ENCODE results near the gene NBAS. TPM values are rescaled to one million over a fixed set of nuclear protein-coding genes. Genes with fewer than 3 reads are reported as not detected.

The NBAS gene
- total RNA-seq, 1 donor from 2014 or later = 29.7 TPM

DNA sequence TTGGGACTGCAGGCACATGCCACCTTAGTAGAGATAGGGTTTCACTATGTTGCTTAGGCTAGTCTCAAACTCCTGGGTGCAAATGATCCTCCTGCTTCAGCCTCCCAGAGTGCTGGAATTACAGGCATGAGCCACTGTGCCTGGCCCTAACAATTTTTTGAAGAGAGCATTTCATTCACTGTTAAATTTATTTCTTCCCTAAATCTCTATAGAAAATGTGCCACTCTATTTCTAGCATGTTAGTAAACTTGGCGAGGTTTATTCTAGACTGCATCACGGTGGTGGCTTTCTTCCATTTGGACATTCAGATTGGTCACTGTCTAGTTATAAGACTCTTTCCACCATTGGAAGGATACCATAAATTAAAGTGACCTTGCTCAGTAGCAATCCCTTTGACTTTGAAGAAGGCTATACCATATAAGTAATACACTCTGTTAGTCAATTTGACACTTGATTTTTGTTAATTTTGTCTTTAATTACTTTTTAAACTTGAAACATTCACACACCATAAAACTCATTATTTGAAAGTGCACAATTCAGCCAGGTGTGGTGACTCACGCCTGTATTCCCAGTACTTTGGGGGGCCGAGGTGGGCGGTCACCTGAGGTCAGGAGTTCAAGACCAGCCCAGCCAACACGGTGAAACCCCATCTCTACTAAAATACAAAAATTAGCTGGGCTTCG, 46.7 kb upstream of the NBAS start:
- no peak overlapping the region for H3K4me3 ChIP-seq
- no peak for DNase-seq (ENCODE audit: extremely low spot score in 2 of 2)
- no peaks in the 10 kb centered on the region for H3K27me3 ChIP-seq
- TF ChIP-seq POLR2A (IDR thresholded peaks at IDR 0.05) (no peak), POLR2AphosphoS5 (IDR thresholded peaks at IDR 0.05; ENCODE audit: insufficient read depth in 1 of 2, low read depth in 1 of 2) (no peak)
- TF ChIP-seq, protein P1, sequence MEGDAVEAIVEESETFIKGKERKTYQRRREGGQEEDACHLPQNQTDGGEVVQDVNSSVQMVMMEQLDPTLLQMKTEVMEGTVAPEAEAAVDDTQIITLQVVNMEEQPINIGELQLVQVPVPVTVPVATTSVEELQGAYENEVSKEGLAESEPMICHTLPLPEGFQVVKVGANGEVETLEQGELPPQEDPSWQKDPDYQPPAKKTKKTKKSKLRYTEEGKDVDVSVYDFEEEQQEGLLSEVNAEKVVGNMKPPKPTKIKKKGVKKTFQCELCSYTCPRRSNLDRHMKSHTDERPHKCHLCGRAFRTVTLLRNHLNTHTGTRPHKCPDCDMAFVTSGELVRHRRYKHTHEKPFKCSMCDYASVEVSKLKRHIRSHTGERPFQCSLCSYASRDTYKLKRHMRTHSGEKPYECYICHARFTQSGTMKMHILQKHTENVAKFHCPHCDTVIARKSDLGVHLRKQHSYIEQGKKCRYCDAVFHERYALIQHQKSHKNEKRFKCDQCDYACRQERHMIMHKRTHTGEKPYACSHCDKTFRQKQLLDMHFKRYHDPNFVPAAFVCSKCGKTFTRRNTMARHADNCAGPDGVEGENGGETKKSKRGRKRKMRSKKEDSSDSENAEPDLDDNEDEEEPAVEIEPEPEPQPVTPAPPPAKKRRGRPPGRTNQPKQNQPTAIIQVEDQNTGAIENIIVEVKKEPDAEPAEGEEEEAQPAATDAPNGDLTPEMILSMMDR (IDR thresholded peaks at IDR 0.05) = no peak
- peaks cover 0 to 73% of the 10 kb centered on the region in 2 donors for H3K36me3 ChIP-seq
- no peak overlapping the region for H3K27ac ChIP-seq
- H3K9me3 ChIP-seq = no peaks in the 10 kb centered on the region
- intact Hi-C loops (cut with DNase I) = no loop called here
- no peaks in the 10 kb centered on the region for H3K4me1 ChIP-seq

DNA sequence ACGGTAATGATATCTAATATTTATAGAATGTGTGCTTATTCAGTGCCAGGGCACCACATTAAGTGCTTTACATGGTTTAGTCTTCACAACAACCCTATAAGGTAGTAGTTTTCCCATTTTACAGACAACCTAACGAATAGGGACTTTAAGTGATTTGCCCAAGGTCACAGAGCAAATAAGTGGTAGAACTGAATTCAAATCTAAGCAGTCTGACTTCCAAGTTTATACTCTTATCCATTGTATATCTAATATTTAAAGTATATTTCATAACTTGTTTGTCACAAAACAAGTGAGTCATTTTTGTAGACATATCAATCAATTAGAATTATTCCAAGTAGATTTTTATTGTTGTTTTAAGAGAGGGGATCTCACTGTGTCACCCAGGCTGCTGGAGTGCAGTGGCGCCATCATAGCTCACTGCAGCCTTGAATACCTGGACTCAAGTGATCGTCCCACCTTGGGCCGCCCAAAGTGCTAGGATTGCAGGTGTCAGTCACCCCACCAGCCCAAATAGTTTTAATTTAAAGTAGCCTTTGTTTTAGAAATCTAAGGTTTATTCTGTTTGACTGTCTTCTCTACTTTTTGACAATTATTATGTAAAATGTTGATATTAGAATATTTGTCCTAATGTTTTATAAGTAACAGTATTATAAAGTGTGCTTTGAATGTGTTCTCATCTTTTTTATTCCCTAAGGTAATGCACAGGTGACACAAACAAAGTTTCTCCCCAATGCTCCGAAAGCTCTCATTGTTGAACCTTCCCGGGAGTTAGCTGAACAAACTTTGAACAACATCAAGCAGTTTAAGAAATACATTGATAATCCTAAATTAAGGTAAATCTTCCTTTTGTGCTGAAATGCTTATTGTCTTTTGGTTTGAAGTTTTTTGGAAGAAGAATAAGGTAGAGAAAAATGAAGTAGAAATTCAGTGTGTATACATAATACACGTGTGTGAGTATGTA, 45.6 kb upstream of the NBAS start:
- Histone ChIP-seq H3K27ac (no peak overlapping the region), H3K36me3 (peaks cover 0 to 84% of the 10 kb centered on the region in 2 donors), H3K27me3 (no peaks in the 10 kb centered on the region), H3K4me1 (no peaks in the 10 kb centered on the region), H3K9me3 (no peaks in the 10 kb centered on the region), H3K4me3 (no peak overlapping the region)
- intact Hi-C loops (cut with DNase I) = no loop called here
- TF ChIP-seq POLR2AphosphoS5 (IDR thresholded peaks at IDR 0.05; ENCODE audit: insufficient read depth in 1 of 2, low read depth in 1 of 2) (no peak), POLR2A (IDR thresholded peaks at IDR 0.05) (no peak)
- TF ChIP-seq, protein P1 (IDR thresholded peaks at IDR 0.05) = no peak
- DNase-seq (ENCODE audit: extremely low spot score in 2 of 2) = no peak

DNA sequence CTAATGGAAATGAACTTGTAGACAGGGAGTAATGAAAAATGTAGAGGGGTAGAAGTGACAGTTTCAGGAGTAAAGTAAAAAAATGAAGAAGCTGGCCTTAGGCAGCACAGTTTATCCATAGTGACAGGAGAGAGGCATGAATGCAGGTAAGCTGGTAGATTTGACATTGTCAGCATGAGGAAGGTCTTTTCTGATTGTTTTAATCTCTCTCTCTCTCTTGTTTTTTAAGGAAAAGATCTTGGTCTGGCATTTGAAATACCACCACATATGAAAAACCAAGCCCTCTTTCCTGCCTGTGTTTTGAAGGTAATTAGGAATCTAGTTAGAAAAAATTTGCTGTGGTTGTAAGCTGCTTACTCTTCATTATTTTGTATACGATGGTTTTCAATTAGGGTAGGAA, 44.6 kb upstream of the NBAS start:
- TF ChIP-seq POLR2AphosphoS5 (IDR thresholded peaks at IDR 0.05; ENCODE audit: insufficient read depth in 1 of 2, low read depth in 1 of 2) (no peak), POLR2A (IDR thresholded peaks at IDR 0.05) (no peak)
- TF ChIP-seq, protein P1 (IDR thresholded peaks at IDR 0.05) = no peak
- H3K9me3 ChIP-seq = no peaks in the 10 kb centered on the region
- no peaks in the 10 kb centered on the region for H3K4me1 ChIP-seq

DNA sequence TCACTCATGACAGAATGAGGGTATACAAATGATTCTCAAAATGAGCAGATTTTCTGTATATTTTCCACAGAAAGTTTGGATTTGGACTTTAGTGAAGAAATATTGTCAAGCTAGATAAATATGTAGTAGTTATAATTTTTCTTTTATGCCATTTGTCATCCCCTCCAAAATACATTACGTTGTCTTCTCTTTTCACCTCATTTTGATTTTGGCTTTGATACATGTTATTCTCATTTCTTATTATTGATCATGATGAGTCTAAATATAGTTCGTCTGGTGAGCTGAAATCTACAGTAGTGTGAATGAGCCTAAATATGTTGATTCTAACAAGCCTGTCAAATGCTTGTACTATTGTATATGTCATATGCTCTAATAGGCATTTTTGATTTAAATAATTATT, 42.8 kb upstream of the NBAS start:
- H3K27me3 ChIP-seq = no peaks in the 10 kb centered on the region
- H3K4me3 ChIP-seq = no peak overlapping the region
- no peaks in the 10 kb centered on the region for H3K9me3 ChIP-seq
- no peaks in the 10 kb centered on the region for H3K4me1 ChIP-seq
- no peak for DNase-seq (ENCODE audit: extremely low spot score in 2 of 2)
- TF ChIP-seq, protein P1 (IDR thresholded peaks at IDR 0.05) = no peak
- TF ChIP-seq POLR2AphosphoS5 (IDR thresholded peaks at IDR 0.05; ENCODE audit: insufficient read depth in 1 of 2, low read depth in 1 of 2) = no peak
- TF ChIP-seq POLR2A (IDR thresholded peaks at IDR 0.05) = no peak
- H3K36me3 ChIP-seq = peaks cover 0 to 100% of the 10 kb centered on the region in 2 donors
- intact Hi-C loops (cut with DNase I) = no loop called here
- no peak overlapping the region for H3K27ac ChIP-seq

More for the DNA sequence above, 44.6 kb upstream of the NBAS start:
- Histone ChIP-seq H3K27me3 (no peaks in the 10 kb centered on the region), H3K36me3 (peaks cover 0 to 95% of the 10 kb centered on the region in 2 donors), H3K27ac (no peak overlapping the region), H3K4me3 (no peak overlapping the region)
- DNase-seq (ENCODE audit: extremely low spot score in 2 of 2) = no peak
- intact Hi-C loops (cut with DNase I) = no loop called here
